Fibroblast of villous mesenchyme (primary cell): Measurements from ENCODE around the gene MYH14. TPM values are rescaled to one million over a fixed set of nuclear protein-coding genes. Genes with fewer than 3 reads are reported as not detected.

Experiments
- DNase-seq: peaks from one replicate; pipeline ENCODE4 v3.0.0-alpha.2; 2010; ENCODE audit warnings: low read depth
- H3K4me3 ChIP-seq: 2 replicates; pipeline ENCODE4 v1.5.1; 2011; ENCODE audit warnings: low read depth, mild to moderate bottlenecking, low read length
- CTCF ChIP-seq: IDR thresholded peaks from 2 replicates; pipeline ENCODE4 v1.5.1; 2012; ENCODE audit warnings: low read depth, mild to moderate bottlenecking, low read length; ENCODE audit not compliant: insufficient read depth
- total RNA-seq: library from RNA; depleted of rRNA; stranded (reverse); fragments of >200 nt; gene quantifications from 2 replicates; pipeline ENCODE4 v1.2.3, GENCODE V29; 2012

MYH14 gene
- total RNA-seq, 1 donor: not detected

- DNase-seq: no peak
- no peak overlapping the region for H3K4me3 ChIP-seq
- no peak for TF ChIP-seq CTCF
These were observed 72.4 kb downstream of the MYH14 start for GRCh38 chr19:50275577-50276368.

GRCh38 chr19:50276370-50277063, 73.1 kb downstream of the MYH14 start:
- no peak overlapping the region for H3K4me3 ChIP-seq
- DNase-seq: no peak
- TF ChIP-seq CTCF: no peak

GRCh38 chr19:50277966-50278580, 74.7 kb downstream of the MYH14 start:
- H3K4me3 ChIP-seq: no peak overlapping the region
- TF ChIP-seq CTCF: no peak
- no peak for DNase-seq

GRCh38 chr19:50280074-50280473, 76.7 kb downstream of the MYH14 start:
- H3K4me3 ChIP-seq: no peak overlapping the region
- no peak for TF ChIP-seq CTCF
- DNase-seq: no peak

GRCh38 chr19:50280983-50281382, 77.6 kb downstream of the MYH14 start:
- H3K4me3 ChIP-seq: no peak overlapping the region
- DNase-seq: no peak
- no peak for TF ChIP-seq CTCF

GRCh38 chr19:50281491-50281890, 78.1 kb downstream of the MYH14 start:
- no peak for DNase-seq
- TF ChIP-seq CTCF: no peak
- no peak overlapping the region for H3K4me3 ChIP-seq
